Keratinocyte (primary cell): Measurements from ENCODE around the gene DNM1L. TPM values are rescaled to one million over a fixed set of nuclear protein-coding genes. Genes with fewer than 3 reads are reported as not detected.

ENCODE experiments used
- DNase-seq: peaks from one replicate; pipeline ENCODE4 v3.0.0-alpha.2; 2011; ENCODE audit warnings: low read depth, missing footprints, low spot score
- FAIRE-seq: peaks from 2 replicates; lab custom pipeline; 2011; peaks lifted over from hg19 to GRCh38; lab: Jason Lieb, UNC
- H2AFZ ChIP-seq: 2 replicates; pipeline ENCODE4 v1.6.0; 2012; ENCODE audit warnings: low read length, control low read depth, inconsistent platforms; ENCODE audit not compliant: control insufficient read depth
- H3K27ac ChIP-seq: 2 replicates; pipeline ENCODE4 v1.5.1; 2011; ENCODE audit warnings: low read length; ENCODE audit not compliant: control insufficient read depth, insufficient read depth
- H3K27me3 ChIP-seq: 3 replicates; pipeline ENCODE4 v1.6.0; 2011; ENCODE audit warnings: low read length; ENCODE audit not compliant: control insufficient read depth, insufficient read depth; ENCODE audit errors: extremely low read depth
- H3K36me3 ChIP-seq, 2 experiments: 2 replicates in 1 of 2; 3 replicates in 1 of 2; pipeline ENCODE4 v1.5.1; 2011; ENCODE audit warnings: low read length in 2 of 2, mild to moderate bottlenecking in 1 of 2; ENCODE audit not compliant: control insufficient read depth in 2 of 2, insufficient read depth in 2 of 2; ENCODE audit errors: extremely low read depth in 1 of 2
- H3K4me1 ChIP-seq: 3 replicates; pipeline ENCODE4 v1.5.1; 2011; ENCODE audit warnings: low read length; ENCODE audit not compliant: control insufficient read depth, insufficient read depth; ENCODE audit errors: extremely low read depth
- H3K4me2 ChIP-seq: 3 replicates; pipeline ENCODE4 v1.6.0; 2011; ENCODE audit warnings: low read depth, low read length; ENCODE audit not compliant: control insufficient read depth, insufficient read depth; ENCODE audit errors: extremely low read depth
- H3K4me3 ChIP-seq, 3 experiments: fragments of 200-600 bp in 1 of 3; sonication (generic) in 1 of 3; 2 replicates in 2 of 3; 3 replicates in 1 of 3; pipeline ENCODE4 v1.5.1; 2011 to 2016; ENCODE audit warnings: low read length in 3 of 3, mild to moderate bottlenecking in 3 of 3, control low read depth in 2 of 3, inconsistent platforms in 1 of 3, low read depth in 1 of 3, mixed read lengths in 1 of 3, mixed run types in 1 of 3, moderate library complexity in 1 of 3; ENCODE audit not compliant: control insufficient read depth in 2 of 3, insufficient read depth in 2 of 3; ENCODE audit errors: extremely low read depth in 1 of 3
- H3K79me2 ChIP-seq: 2 replicates; pipeline ENCODE4 v1.6.0; 2012; ENCODE audit warnings: low read length; ENCODE audit not compliant: control insufficient read depth, insufficient read depth
- H3K9ac ChIP-seq: 3 replicates; pipeline ENCODE4 v1.6.0; 2011; ENCODE audit warnings: low read length; ENCODE audit not compliant: control insufficient read depth, insufficient read depth; ENCODE audit errors: extremely low read depth
- H3K9me1 ChIP-seq: 3 replicates; pipeline ENCODE4 v1.6.0; 2011; ENCODE audit warnings: low read length; ENCODE audit not compliant: control insufficient read depth, insufficient read depth; ENCODE audit errors: extremely low read depth
- H3K9me3 ChIP-seq: 2 replicates; pipeline ENCODE4 v1.5.1; 2012; ENCODE audit warnings: low read depth, low read length; ENCODE audit not compliant: control insufficient read depth
- H4K20me1 ChIP-seq: 3 replicates; pipeline ENCODE4 v1.6.0; 2011; ENCODE audit warnings: low read length; ENCODE audit not compliant: control insufficient read depth, insufficient read depth; ENCODE audit errors: extremely low read depth
- CTCF ChIP-seq, 3 experiments: IDR thresholded peaks in 1 of 3; conservative IDR thresholded peaks in 1 of 3; optimal IDR thresholded peaks in 1 of 3; 2 replicates in 2 of 3; 3 replicates in 1 of 3; pipeline versions ENCODE3 to v1.5.1; 2011; ENCODE audit warnings: low read length in 3 of 3, mild to moderate bottlenecking in 3 of 3, moderate library complexity in 2 of 3, control low read depth in 1 of 3, inconsistent platforms in 1 of 3; ENCODE audit not compliant: insufficient read depth in 2 of 3; ENCODE audit errors: extremely low read depth in 1 of 3
- EZH2 ChIP-seq: IDR thresholded peaks from one replicate; pipeline ENCODE4 v1.6.1; 2012; ENCODE audit warnings: inconsistent platforms, mild to moderate bottlenecking, low read length, moderate library complexity
- dilution Hi-C: fragments of 300-500 bp; cut with MboI; formaldehyde crosslinking; loops from one replicate; pipeline ENCODE4 v1.7.0; 2020; ENCODE audit warnings: low sequenced_read_pairs; ENCODE audit not compliant: extremely low pct_ligation_motif_present
- polyA minus RNA-seq, 3 experiments: library from RNA; depleted of rRNA, polyadenylated mRNA; stranded (reverse); fragments of >200 nt; gene quantifications; 1 replicate in 1 of 3; 2 replicates in 1 of 3; 3 replicates in 1 of 3; pipeline ENCODE4 v1.2.3, GENCODE V29; 2011
- polyA plus RNA-seq, 5 experiments: library from polyadenylated mRNA; depleted of rRNA in 3 of 5; stranded (reverse) in 3 of 5; stranded (forward) in 1 of 5; unstranded in 1 of 5; fragments of >200 nt; gene quantifications; 1 replicate in 1 of 5; 2 replicates in 3 of 5; 3 replicates in 1 of 5; pipeline versions ENCODE4 v1.2.1 to v1.2.3, GENCODE V29; 2011 to 2012; ENCODE audit warnings: missing spikeins in 2 of 5, low read depth in 1 of 5, low replicate concordance in 1 of 5

The DNM1L gene
- polyA plus RNA-seq, result 64.8 to 115 TPM (median 89.5 TPM) in 3 replicates
- polyA plus RNA-seq (2011; ENCODE audit: low read depth), result 65.1 TPM
- polyA plus RNA-seq (2011; cell fraction: cytosol; rRNA removed), result 51.7 and 83.9 TPM in 2 replicates
- polyA plus RNA-seq (2011; cell fraction: nucleus; rRNA removed), result 108 and 137 TPM in 2 replicates
- 37.4 and 85.2 TPM in 2 replicates for polyA plus RNA-seq (2012; ENCODE audit: low replicate concordance)
- polyA minus RNA-seq, result 84.1 to 115 TPM (median 90.5 TPM) in 3 replicates
- 57.4 TPM for polyA minus RNA-seq (2011; cell fraction: cytosol; rRNA and poly(A)+ RNA removed)
- 80.5 and 124 TPM in 2 replicates for polyA minus RNA-seq (2011; cell fraction: nucleus; rRNA and poly(A)+ RNA removed)

GRCh38 chr12:32679091-32679919 lies at the start of gene DNM1L:
Gene DNM1L (plus strand): TSS chr12:32679301. CDS start chr12:32679364, 63 bp downstream.
- Histone ChIP-seq H3K4me3 (peak within 1 kb of the TSS; percentile 73 to 96 (median 89)), H3K9me1 (peaks cover 3% of the 10 kb centered on the region), H3K79me2 (peaks cover 48% of the 10 kb centered on the region), H3K9me3 (no peaks in the 10 kb centered on the region), H3K36me3 (no peaks in the 10 kb centered on the region), H3K27me3 (no peaks in the 10 kb centered on the region), H3K4me2 (peak within 1 kb of the TSS; percentile 86), H3K9ac (peak within 1 kb of the TSS; percentile 89), H2AFZ (peak within 1 kb of the TSS; percentile 90), H3K27ac (peak within 1 kb of the TSS; percentile 80), H4K20me1 (no peaks in the 10 kb centered on the region), H3K4me1 (peaks cover 13% of the 10 kb centered on the region)
- dilution Hi-C loops, result no loop called here
- TF ChIP-seq EZH2, result no peak
- no peak for TF ChIP-seq CTCF (optimal IDR thresholded peaks at IDR 0.05 in 1 of 3, IDR thresholded peaks at IDR 0.05 in 1 of 3, conservative IDR thresholded peaks at IDR 0.05 in 1 of 3; ENCODE audit: extremely low read depth in 1 of 3, insufficient read depth in 2 of 3, low read length in 3 of 3)
- FAIRE-seq, result peak; percentile 68
- DNase-seq, result peak; percentile 62

- no peak overlapping the region for H3K4me3 ChIP-seq
- H3K27me3 ChIP-seq, result no peaks in the 10 kb centered on the region
- no peaks in the 10 kb centered on the region for H3K9me3 ChIP-seq
- no peaks in the 10 kb centered on the region for H3K9me1 ChIP-seq
- no peak overlapping the region for H3K27ac ChIP-seq
- no peaks in the 10 kb centered on the region for H3K4me1 ChIP-seq
- TF ChIP-seq EZH2, result no peak
- TF ChIP-seq CTCF (optimal IDR thresholded peaks at IDR 0.05 in 1 of 3, IDR thresholded peaks at IDR 0.05 in 1 of 3, conservative IDR thresholded peaks at IDR 0.05 in 1 of 3; ENCODE audit: extremely low read depth in 1 of 3, insufficient read depth in 2 of 3, low read length in 3 of 3), result no peak
- FAIRE-seq (peak; percentile 58), DNase-seq (no peak)
- H3K4me2 ChIP-seq, result no peak overlapping the region
- no peak overlapping the region for H3K9ac ChIP-seq
- peaks cover 10 to 14% of the 10 kb centered on the region in 2 experiments for H3K36me3 ChIP-seq
- H3K79me2 ChIP-seq, result no peaks in the 10 kb centered on the region
- H4K20me1 ChIP-seq, result no peaks in the 10 kb centered on the region
- dilution Hi-C loops, result no loop called here
- no peak overlapping the region for H2AFZ ChIP-seq
Measured at GRCh38 chr12:32641287-32641901, 37.7 kb upstream of the DNM1L start.
